LoVo (cell line): ENCODE data around the gene MPPE1.
A peak's percentile ranks its signal among the peaks of the same experiment; 100 is the strongest.
"Not testable (repeated sequence)": the region's sequence is repeated elsewhere in the genome, so short reads cannot be mapped to it uniquely, and the experiment has no call there.

Experiments
- DNase-seq: peaks from one replicate; pipeline ENCODE4 v3.0.0-alpha.2; 2016; ENCODE audit warnings: low spot score

Gene MPPE1

DNA sequence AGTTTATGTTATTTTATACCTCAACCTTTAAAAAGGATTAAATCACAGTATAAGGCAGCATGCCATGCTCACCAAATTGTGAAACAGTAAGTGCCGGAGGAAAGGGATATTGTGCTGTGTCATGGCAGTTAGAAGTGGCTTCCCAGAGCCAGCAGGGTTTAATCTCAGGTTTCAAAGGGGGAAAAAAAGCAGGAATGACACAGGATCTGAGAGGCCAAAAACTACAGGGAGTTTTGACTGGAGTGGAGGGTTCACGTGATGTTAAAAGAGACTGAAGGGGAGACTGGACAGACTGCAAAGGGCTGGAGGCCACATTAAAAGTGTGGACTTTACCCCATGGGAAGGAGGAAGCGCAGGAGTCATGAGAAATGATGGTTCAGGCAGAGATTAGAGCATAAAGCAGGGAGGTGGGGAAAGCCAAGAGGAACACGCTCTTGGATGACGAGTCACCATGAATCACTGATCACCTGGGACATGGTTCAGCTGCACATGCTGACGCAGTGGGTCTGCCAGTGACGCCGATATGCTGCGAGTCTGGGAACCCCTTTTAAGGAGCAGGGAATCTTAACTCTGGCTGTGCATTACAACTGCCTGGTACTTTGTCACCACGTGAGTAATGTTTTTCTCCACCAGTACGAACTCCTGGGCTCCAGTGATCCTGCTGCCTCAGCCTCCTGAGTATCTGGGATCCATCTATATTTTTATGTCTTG is 50.8 kb downstream of the MPPE1 start:
- peak; percentile 92 for DNase-seq

DNA sequence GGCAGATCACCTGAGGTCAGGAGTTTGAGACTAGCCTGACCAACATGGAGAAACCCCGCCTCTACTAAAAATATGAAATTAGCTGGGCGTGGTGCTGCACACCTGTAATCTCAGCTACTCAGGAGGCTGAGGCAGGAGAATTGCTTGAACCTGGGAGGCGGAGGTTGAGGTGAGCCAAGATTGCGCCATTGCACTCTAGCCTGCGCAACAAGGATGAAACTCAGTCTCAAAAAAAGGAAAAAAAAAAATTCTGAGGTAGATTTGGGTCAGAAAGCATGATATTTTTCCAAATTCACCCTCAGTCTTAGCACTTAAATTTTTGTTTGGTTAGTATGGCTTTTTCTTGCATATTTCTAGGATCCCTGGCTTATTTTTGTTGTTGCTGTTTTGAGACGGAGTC is 53.6 kb downstream of the MPPE1 start:
- DNase-seq = not testable (repeated sequence)

DNA sequence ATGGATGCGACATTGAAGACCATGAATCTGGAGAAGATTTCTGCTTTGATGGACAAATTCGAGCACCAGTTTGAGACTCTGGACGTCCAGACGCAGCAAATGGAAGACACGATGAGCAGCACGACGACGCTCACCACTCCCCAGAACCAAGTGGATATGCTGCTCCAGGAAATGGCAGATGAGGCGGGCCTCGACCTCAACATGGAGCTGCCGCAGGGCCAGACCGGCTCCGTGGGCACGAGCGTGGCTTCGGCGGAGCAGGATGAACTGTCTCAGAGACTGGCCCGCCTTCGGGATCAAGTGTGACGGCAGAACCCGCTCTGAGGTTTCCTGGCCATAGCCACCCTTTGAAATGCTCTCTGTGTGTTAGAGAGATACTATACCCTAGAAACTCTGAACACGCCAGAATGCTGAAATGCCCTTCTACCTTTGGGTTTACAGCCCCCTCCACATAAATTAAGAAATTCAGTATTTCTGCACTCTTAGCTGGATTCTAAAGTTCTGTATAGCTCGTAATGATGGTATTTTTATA is 56.2 kb downstream of the MPPE1 start:
- DNase-seq = peak; percentile 29

DNA sequence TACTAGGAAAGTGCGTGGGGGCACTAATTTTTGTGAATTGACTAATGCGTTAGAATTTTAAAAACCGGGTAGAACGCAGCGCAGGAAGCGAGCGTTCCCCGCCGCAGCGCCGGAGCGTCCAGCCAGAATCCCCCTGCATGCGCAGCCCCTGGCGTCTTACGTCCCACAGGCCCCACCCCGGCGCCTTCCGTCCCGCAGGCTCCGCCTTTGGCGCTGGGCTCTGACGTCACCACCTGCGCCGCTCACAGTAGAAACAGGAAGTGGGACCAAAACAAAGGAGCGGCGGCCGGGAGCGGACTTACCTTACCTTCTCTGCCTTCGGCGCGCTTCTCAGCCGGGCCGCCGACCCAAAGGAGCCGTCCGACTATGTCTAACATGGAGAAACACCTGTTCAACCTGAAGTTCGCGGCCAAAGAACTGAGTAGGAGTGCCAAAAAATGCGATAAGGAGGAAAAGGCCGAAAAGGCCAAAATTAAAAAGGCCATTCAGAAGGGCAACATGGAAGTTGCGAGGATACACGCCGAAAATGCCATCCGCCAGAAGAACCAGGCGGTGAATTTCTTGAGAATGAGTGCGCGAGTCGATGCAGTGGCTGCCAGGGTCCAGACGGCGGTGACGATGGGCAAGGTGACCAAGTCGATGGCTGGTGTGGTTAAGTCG is 56.8 kb downstream of the MPPE1 start, which contains the start of gene CHMP1B:
TSS of gene CHMP1B (plus strand) at position 268 of the 660 bp plus-strand sequence. CDS start at position 367, 99 bp downstream.
- DNase-seq = peak; percentile 95

DNA sequence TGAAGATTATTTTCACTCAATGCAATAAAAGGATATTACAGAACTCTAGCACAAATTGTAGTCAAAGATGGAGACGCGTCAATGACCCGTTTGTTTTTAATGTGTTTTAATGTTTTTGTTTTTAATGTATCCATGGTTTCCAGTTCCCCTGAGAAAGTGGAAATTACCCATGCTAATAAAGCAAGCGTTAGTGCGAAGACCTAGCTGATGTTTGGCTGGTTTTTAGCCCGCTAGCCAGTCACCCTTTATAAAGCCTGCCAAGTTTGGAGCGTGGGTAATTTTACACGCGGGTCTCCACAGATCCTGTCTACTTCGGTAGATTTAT is 57.3 kb downstream of the MPPE1 start:
- peak; percentile 14 for DNase-seq

DNA sequence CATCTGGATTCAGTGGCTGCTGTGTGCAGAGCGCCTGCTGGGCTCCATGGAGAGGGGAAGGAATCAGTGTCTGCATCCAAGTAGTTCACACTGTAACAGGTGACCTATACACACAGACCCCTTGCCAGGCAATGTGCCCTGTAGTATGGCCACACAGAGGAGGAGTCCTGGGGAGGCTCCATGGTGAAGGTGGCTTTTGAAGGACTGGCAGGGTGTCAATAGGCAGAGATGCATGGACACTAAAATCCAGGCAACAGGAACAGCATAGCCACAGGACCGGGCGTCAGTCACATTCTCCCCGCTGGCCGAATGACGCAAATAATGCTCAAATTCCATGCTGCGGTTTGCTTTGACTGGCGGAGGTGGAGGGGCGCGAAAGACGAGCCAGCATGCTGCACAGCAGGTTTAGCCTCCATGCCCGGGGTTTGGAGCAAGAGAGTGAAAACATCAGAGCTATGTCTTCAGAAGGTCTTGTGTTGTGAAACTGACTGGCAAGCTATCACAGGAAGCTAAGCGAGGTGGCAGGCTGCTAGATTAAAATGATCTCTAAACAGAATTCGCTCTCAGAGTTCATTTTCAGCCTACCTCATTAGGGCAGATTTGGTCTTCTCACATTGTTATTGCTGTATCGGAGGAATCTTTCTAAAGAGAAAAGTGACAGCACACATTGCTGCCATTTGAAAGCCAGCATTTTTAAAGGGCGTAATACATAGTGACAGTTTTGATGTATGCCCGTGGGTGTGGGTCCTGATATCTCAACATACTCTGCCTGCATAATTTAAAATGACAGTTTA is 58.1 kb downstream of the MPPE1 start:
- DNase-seq = peak; percentile 58

DNA sequence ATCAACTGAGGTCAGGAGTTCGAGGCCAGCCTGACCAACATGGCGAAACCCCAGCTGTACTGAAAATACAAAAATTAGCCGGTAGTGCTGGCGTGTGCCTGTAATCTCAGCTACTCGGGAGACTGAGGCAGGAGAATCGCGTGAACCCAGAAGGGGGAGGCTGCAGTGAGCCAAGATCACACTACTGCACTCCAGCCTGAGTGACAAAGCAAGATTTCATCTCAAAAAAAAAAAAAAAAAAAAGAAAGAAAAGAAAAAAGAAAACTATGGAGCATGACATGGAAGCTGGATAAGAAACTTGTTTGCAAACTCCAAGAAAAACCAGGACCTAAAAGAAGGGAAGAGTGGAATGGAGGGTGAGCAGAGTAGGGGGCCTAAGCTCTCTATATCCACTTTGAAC is 58.8 kb downstream of the MPPE1 start:
- no peak for DNase-seq

DNA sequence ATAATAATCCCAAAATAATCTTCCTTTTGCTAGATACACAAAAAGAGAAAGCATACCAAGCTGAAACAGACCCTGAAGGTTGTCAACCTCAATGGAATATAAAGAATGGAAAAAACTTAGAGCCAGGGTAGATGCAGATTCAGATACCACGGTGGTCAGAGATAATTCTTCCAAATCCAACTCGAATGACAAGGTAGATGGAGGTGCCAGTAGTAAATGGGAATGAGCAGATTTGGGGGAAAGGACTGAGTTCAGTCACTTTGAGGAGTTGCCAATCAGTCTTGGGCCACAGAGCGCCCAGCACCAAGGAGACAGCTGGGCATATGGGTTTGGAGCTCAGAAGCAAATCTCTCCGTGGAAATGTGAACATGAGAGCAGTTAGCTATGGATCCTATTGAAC is 60.3 kb downstream of the MPPE1 start:
- no peak for DNase-seq

DNA sequence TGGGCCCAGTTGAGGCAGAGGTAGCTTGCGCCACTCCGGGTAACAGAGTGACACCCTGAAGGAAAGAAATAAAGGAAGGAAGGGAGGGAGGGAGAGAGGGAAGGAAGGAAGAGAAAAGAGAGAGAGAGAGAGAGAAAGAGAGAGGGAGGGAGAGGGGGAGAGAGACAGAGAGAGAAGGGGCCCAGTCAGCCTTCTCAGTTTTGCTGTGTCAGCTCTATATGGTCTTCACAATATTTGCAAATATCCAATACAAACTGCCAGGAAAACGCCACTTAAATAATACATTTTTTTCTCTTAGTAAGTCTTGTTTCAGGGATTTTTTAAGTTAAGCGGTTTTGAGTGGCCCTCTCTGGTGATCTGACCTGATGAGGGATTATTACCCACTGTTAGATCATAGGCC is 62.5 kb downstream of the MPPE1 start:
- no peak for DNase-seq

DNA sequence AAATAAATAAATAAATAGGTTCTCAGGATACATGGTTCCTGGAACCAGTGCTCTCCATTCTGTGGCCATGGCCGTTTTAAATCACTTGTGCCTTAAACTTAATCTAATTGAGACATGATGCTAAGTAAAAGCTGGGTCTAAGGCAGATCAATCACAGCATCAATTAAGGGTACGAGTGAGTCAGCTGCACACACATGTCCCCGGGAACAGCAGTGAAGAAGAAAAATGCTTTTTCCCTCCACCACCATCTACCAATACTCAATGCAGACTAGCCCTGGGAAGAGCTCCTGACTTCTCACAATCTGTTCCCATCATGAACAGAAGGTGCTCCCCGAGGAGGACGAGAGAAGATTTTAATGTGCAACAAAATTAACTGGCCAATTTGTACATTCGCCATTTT is 63.7 kb downstream of the MPPE1 start:
- DNase-seq = no peak

DNA sequence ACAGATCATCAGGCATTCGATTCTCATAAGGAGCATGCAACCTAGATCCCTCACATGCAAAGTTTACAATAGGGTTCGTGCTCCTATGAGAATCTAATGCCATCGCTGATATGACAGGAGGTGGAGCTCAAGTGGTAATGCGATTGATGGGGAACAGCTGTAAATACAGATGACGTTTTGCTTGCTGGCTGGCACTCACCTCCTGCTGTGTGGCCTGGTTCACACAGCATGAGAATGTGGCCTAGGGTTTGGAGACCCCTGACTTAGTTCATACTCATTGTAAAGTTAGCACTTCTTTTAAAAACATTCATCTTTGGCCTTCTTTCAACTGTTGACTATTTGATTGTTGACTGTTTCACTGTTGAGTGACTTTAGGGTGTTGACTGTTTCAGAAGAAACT is 65.6 kb downstream of the MPPE1 start:
- DNase-seq = no peak

DNA sequence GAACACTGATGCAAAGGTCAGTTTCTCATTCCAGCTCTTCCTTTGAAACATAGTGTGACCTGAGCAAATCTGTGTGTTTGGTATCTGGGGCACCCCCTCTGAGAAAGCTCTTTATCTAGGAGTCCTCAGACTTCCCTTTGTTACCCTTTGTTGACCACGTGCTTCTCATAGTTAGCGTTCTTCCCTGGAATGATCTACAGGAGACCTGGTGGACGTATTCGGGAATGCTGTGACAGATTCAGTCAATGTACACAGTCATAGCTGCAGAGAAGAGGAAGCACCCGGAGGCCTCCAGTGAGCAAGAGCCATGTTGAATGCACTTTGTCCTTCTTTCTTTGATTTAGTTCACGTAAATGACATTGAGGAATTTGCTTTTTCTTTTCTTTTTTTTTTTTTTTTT is 67.6 kb downstream of the MPPE1 start:
- no peak for DNase-seq

DNA sequence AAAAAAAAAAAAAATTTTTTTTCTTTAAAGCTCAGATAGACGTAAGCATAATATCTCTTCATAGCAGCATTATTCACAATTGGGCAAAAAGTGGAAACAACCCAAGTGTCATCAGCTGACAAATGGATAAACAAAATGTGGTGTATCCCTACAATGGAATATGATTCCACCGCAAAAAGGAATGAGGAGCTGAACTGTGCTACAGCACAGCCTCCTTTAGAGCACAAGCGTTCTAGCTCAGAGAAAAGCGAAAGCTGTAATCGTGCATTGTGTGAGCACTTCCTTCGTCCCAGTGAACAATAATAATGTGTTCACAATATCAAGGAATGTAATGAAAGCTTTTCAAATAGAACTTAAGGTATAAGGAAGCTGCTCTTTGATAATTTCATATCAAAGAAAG is 68.6 kb downstream of the MPPE1 start:
- DNase-seq = no peak

DNA sequence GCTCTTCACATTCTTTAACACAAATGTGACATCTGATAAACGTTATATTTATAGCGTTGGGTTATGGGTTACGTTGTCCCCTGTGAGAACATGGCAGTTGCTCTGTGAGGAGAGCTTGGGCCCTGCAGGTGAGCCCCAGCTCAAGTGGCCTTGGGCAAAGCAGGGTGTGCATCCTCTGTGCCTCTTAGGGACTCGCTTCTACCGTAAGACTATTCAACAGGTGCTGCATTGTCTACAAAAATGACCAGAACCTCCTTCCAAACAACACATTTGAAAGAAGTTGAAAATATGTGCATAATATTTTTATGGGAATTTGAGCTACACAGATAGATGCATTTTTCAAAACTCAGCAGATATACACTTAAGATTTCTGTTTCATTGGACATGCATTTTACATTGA is 73.3 kb downstream of the MPPE1 start:
- no peak for DNase-seq
